D721Med (cell line): ENCODE measurements around the gene C1QTNF4.

Source experiments
- DNase-seq: peaks from one replicate; pipeline ENCODE4 v3.0.0; 2011; ENCODE audit warnings: low spot score; ENCODE audit not compliant: insufficient read length
- FAIRE-seq: peaks from 2 replicates; lab custom pipeline; 2011; peaks lifted over from hg19 to GRCh38; lab: Jason Lieb, UNC
- CTCF ChIP-seq: IDR thresholded peaks from 2 replicates; pipeline ENCODE4 v1.5.1; 2012; ENCODE audit warnings: mild to moderate bottlenecking, control low read depth; ENCODE audit not compliant: insufficient read depth; ENCODE audit errors: missing control alignments

The C1QTNF4 gene

GRCh38 chr11:47592970-47593369 lies 1.2 kb downstream of the C1QTNF4 start:
- no peak for FAIRE-seq
- no peak for DNase-seq
- TF ChIP-seq CTCF = no peak

- FAIRE-seq (no peak), DNase-seq (no peak)
- no peak for TF ChIP-seq CTCF
These were observed 2.0 kb downstream of the C1QTNF4 start for GRCh38 chr11:47592251-47592650.

- DNase-seq (no peak), FAIRE-seq (no peak)
- no peak for TF ChIP-seq CTCF
These were observed 2.4 kb downstream of the C1QTNF4 start for GRCh38 chr11:47591764-47592163.

GRCh38 chr11:47589977-47590861 lies 4.0 kb downstream of the C1QTNF4 start:
- DNase-seq (no peak), FAIRE-seq (no peak)
- TF ChIP-seq CTCF = no peak

- DNase-seq = no peak
- TF ChIP-seq CTCF = no peak
These were observed 4.6 kb downstream of the C1QTNF4 start for GRCh38 chr11:47589584-47589976.

GRCh38 chr11:47589118-47589517 lies 5.1 kb downstream of the C1QTNF4 start:
- no peak for FAIRE-seq
- DNase-seq = no peak
- TF ChIP-seq CTCF = no peak

More at GRCh38 chr11:47589584-47589976, 4.6 kb downstream of the C1QTNF4 start:
- no peak for FAIRE-seq

- DNase-seq = no peak
- TF ChIP-seq CTCF = no peak
These were observed 6.4 kb downstream of the C1QTNF4 start for GRCh38 chr11:47587723-47588326.

More at GRCh38 chr11:47587723-47588326, 6.4 kb downstream of the C1QTNF4 start:
- FAIRE-seq = no peak
